MM.1S (cell line): Measurements from ENCODE around the gene COL28A1.

ENCODE experiments used
- CTCF ChIP-seq: fragments of 300-600 bp; sonication (generic); IDR thresholded peaks from 2 replicates; pipeline ENCODE4 v1.5.1; 2016; ENCODE audit warnings: antibody characterized with exemption, low read length, mixed read lengths
- EZH2 ChIP-seq: fragments of 300-600 bp; sonication (generic); optimal IDR thresholded peaks from 2 replicates; pipeline ENCODE3; 2017; ENCODE audit warnings: low read depth, mild to moderate bottlenecking, antibody characterized with exemption, low read length, mixed read lengths
- EZH2phosphoT487 ChIP-seq: fragments of 300-600 bp; sonication (generic); IDR thresholded peaks from 2 replicates; pipeline ENCODE4 v1.6.1; 2018; ENCODE audit warnings: antibody characterized with exemption, low read length

GRCh38 chr7:7583731-7584130 lies 48.1 kb upstream of the COL28A1 start:
- TF ChIP-seq CTCF: no peak
- TF ChIP-seq EZH2: no peak
- TF ChIP-seq EZH2phosphoT487: no peak
